PC-3 (cell line): ENCODE data around the gene PRKAR1A.

ENCODE experiments used
- EZH2 ChIP-seq: fragments of 300-600 bp; sonication (generic); IDR thresholded peaks from one replicate; pipeline ENCODE4 v1.6.1; 2017; ENCODE audit warnings: antibody characterized with exemption, mild to moderate bottlenecking, low read length; ENCODE audit not compliant: unreplicated experiment
- EZH2phosphoT487 ChIP-seq: fragments of 300-600 bp; sonication (generic); IDR thresholded peaks from 2 replicates; pipeline ENCODE4 v1.6.1; 2018; ENCODE audit warnings: mild to moderate bottlenecking, antibody characterized with exemption, low read length, borderline replicate concordance
- TF ChIP-seq, protein P1 (sequence below): fragments of 300-600 bp; sonication (generic); conservative IDR thresholded peaks from 2 replicates; pipeline ENCODE4 v1.5.1; 2017; ENCODE audit warnings: antibody characterized with exemption, low read depth, mild to moderate bottlenecking, low read length

DNA sequence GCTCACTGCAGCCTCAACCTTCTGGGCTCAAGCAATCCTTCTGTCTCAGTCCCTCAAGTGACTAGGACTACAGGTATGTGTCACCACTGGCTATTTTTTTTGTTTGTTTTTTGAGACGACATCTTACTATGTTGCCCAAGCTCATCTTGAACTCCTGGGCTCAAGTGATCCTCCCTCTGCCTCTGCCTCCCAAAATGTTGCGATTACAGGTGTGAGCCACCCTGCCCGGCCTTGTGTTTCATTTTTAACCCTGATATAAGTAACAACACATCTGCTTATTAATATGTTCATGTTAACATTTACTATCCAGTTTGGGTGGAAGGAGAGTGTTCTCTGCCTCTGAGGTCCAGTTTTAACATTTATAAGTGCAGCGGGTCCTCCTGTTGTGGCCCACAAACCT is 85.8 kb downstream of the PRKAR1A start:
- TF ChIP-seq, protein P1, sequence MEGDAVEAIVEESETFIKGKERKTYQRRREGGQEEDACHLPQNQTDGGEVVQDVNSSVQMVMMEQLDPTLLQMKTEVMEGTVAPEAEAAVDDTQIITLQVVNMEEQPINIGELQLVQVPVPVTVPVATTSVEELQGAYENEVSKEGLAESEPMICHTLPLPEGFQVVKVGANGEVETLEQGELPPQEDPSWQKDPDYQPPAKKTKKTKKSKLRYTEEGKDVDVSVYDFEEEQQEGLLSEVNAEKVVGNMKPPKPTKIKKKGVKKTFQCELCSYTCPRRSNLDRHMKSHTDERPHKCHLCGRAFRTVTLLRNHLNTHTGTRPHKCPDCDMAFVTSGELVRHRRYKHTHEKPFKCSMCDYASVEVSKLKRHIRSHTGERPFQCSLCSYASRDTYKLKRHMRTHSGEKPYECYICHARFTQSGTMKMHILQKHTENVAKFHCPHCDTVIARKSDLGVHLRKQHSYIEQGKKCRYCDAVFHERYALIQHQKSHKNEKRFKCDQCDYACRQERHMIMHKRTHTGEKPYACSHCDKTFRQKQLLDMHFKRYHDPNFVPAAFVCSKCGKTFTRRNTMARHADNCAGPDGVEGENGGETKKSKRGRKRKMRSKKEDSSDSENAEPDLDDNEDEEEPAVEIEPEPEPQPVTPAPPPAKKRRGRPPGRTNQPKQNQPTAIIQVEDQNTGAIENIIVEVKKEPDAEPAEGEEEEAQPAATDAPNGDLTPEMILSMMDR = no peak
- TF ChIP-seq EZH2 (no peak), EZH2phosphoT487 (no peak)
